ENCODE measurements around the gene SLC35E3.
A peak's percentile ranks its signal among the peaks of the same experiment; 100 is the strongest.
"Not testable (repeated sequence)": the region's sequence is repeated elsewhere in the genome, so short reads cannot be mapped to it uniquely, and the experiment has no call there.

The SLC35E3 gene

GRCh38 chr12:68794653-68795251, 48.8 kb downstream of the SLC35E3 start:
- no peak for DNase-seq (ENCODE audit: low spot score)

- DNase-seq (ENCODE audit: low spot score), result no peak
Observed at GRCh38 chr12:68796399-68796798, 50.4 kb downstream of the SLC35E3 start.

DNA sequence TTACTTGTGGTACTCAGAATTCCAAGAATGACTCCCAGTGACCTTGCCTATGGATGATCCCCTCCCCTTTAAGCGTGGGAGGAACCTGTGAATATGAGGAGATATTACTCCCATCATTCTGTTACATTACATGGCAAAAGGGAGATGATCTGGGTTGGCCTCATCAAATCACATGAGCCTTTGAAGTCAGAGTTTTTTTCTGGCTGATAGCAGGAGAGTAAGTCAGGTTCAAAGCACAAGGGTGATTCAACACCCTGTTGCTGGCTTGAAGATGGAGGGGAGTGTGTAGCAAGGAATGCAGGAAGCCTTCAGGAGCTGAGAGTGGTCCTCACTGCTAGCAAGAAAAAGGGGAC, 52.9 kb downstream of the SLC35E3 start:
- no peak for DNase-seq (ENCODE audit: low spot score)

DNA sequence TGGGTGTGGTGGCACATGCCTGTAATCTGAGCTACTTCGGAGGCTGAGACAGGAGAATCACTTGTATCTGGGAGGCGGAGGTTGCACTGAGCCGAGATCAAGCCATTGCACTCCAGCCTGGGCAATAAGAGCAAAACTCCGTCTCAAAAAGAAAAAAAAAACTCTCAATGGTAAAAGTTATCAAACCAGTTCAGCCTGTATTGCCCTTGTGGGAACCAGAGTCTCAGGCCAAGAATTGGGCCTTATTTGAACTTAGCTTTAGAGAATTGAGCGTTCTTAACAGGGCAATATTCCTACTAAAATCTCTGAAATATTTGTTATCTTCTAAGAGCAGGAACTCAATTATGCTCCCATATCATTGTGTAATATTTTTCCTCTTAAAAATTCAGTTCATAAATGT, 54.3 kb downstream of the SLC35E3 start:
- no peak for DNase-seq (ENCODE audit: low spot score)

DNA sequence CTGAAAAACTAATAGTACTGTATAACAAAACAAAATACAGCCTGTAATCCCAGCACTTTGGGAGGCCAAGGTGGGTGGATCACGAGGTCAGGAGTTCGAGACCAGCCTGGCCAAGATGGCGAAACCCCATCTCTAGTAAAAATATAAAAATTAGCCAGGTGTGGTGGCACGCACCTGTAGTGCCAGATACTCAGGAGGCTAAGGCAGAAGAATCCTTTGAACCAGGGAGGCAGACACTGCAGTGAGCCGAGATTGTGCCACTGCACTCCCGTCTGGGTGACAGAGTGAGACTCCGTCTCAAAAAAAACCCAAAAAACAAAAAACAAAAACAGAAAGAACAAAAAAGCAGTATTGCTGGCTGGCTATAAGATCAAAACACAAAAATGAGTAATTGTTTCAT, 55.1 kb downstream of the SLC35E3 start:
- DNase-seq (ENCODE audit: low spot score), result not testable (repeated sequence)

- not testable (repeated sequence) for DNase-seq (ENCODE audit: low spot score)
Observed at GRCh38 chr12:68802372-68802745, 56.4 kb downstream of the SLC35E3 start.

DNA sequence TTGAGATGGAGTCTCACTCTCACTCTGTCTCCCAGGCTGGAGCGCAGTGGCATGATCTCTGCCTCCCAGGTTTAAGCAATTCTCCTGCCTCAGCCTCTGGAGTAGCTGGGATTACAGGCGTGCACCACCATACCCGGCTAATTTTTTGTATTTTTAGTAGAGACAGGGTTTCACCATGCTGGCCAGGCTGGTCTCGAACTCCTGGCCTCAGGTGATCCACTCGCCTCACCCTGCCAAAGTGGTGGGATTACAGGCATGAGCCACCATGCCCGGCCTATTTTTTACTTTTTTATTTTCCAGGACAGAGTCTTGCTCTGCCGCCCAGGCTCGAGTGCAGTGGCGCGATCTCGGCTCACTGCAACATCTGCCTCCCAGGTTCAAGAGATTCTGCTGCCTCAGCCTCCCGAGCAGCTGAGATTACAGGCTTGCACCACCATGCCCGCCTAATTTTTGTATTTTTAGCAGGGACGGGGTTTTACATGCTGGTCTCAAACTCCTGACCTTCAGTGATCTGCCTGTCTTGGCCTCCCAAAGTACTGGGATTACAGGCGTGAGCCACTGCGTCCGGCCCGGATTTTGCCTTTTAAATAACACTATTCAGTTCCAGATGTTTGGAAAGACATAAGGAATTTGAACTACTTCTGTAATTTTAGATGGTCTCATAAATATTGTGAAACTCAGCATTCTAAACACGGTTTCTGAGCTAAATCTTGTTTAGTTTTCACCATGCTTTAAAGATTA, 57.1 kb downstream of the SLC35E3 start:
- not testable (repeated sequence) for DNase-seq (ENCODE audit: low spot score)

DNA sequence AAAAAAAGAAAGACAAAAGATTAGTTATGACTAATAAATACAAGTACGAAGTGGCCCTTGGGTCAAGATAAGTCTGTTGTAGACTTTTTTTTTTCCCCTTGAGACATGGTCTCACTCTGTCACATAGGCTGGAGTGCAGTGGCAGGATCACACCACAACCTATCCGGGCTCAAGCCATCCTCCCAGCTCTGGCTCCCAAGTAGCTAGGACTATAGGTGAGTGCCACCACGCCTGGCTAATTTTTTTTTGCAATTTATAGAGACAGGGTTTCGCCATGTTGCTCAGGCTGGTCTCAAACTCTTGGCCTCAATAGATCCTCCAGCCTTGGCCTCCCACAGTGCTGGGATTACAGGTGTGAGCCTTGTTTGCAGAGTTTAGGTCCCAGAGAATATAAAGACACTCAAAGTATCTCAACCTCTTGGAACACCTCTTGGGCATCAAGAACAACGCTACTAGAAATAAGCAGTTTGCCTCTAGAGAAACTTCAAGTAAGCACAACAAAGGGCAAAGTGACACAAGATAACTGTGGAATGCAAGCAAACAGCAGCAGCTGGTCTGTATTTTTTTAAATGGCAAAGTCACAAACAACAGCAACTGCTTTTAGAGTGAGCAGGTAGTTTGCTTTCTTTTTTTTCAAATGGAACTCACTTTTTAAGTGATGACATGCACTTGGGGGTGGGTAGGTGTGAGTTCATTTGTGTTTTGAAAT, 58.1 kb downstream of the SLC35E3 start:
- no peak for DNase-seq (ENCODE audit: low spot score)

- no peak for DNase-seq (ENCODE audit: low spot score)
Observed at GRCh38 chr12:68804657-68805591, 58.9 kb downstream of the SLC35E3 start.

GRCh38 chr12:68805592-68806120, 59.7 kb downstream of the SLC35E3 start:
- no peak for DNase-seq (ENCODE audit: low spot score)

GRCh38 chr12:68806488-68807237, 60.7 kb downstream of the SLC35E3 start:
- DNase-seq (ENCODE audit: low spot score), result no peak

DNA sequence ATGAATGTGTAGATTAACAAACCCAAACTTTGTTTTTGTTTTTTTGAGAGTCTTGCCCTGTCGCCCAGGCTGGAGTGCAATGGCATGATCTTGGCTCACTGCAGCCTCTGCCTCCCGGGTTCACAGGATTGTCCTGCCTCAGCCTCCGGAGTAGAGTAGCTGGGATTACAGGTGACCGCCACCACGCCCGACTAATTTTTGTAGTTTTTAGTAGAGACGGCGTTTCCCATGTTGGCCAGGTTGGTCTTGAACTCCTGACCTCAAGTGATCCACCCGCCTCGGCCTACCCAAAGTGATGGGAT, 61.2 kb downstream of the SLC35E3 start:
- not testable (repeated sequence) for DNase-seq (ENCODE audit: low spot score)

GRCh38 chr12:68807576-68808387, 61.8 kb downstream of the SLC35E3 start, which contains the start of gene MDM2:
TSS of gene MDM2 (plus strand) at chr12:68808177. CDS start at chr12:68808478, 301 bp downstream.
- DNase-seq (ENCODE audit: low spot score), result peak; percentile 87

DNA sequence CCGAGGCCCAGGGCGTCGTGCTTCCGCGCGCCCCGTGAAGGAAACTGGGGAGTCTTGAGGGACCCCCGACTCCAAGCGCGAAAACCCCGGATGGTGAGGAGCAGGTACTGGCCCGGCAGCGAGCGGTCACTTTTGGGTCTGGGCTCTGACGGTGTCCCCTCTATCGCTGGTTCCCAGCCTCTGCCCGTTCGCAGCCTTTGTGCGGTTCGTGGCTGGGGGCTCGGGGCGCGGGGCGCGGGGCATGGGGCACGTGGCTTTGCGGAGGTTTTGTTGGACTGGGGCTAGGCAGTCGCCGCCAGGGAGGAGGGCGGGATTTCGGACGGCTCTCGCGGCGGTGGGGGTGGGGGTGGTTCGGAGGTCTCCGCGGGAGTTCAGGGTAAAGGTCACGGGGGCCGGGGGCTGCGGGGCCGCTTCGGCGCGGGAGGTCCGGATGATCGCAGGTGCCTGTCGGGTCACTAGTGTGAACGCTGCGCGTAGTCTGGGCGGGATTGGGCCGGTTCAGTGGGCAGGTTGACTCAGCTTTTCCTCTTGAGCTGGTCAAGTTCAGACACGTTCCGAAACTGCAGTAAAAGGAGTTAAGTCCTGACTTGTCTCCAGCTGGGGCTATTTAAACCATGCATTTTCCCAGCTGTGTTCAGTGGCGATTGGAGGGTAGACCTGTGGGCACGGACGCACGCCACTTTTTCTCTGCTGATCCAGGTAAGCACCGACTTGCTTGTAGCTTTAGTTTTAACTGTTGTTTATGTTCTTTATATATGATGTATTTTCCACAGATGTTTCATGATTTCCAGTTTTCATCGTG, 62.6 kb downstream of the SLC35E3 start:
- peak; percentile 74 for DNase-seq (ENCODE audit: low spot score)

- no peak for DNase-seq (ENCODE audit: low spot score)
Observed at GRCh38 chr12:68809190-68810026, 63.4 kb downstream of the SLC35E3 start.

DNA sequence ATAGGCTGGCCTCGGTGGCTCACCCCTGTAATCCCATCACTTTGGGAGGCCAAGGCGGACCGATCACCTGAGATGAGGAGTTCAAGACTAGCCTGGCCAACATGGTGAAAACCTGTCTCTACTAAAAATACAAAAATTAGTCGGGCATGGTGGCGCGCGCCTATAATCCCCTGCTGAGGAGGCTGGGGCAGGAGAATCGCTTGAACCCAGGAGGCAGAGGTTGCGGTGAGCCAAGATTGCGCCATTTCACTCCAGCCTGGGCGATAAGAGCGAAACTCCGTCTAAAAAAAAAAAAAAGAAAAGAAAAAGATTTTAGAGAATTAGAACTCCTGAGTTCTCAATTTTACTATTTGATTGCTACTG, 64.0 kb downstream of the SLC35E3 start:
- not testable (repeated sequence) for DNase-seq (ENCODE audit: low spot score)

GRCh38 chr12:68811573-68811972, 65.6 kb downstream of the SLC35E3 start:
- DNase-seq (ENCODE audit: low spot score), result not testable (repeated sequence)

- DNase-seq (ENCODE audit: low spot score), result no peak
Observed at GRCh38 chr12:68812553-68813241, 66.7 kb downstream of the SLC35E3 start.
